H9 (cell line): ENCODE results near the gene CAGE1. TPM values are rescaled to one million over a fixed set of nuclear protein-coding genes. Genes with fewer than 3 reads are reported as not detected.

Experiments used
- DNase-seq: peaks from one replicate; pipeline ENCODE4 v3.0.0-alpha.2; 2017
- H2AFZ ChIP-seq: one replicate; pipeline ENCODE4 v1.6.1; 2013; ENCODE audit warnings: mild to moderate bottlenecking, low read length, control low read depth, moderate library complexity
- H2AK5ac ChIP-seq: 2 replicates; pipeline ENCODE4 v1.6.1; 2013; ENCODE audit warnings: low read length, control low read depth, mixed read lengths; ENCODE audit not compliant: insufficient read length
- H2BK120ac ChIP-seq: one replicate; pipeline ENCODE4 v1.6.1; 2013; ENCODE audit warnings: low read depth, mild to moderate bottlenecking, low read length, control low read depth, inconsistent platforms; ENCODE audit not compliant: poor library complexity, severe bottlenecking
- H2BK12ac ChIP-seq: 2 replicates; pipeline ENCODE4 v1.6.1; 2013; ENCODE audit warnings: low read length, control low read depth, mixed read lengths, low read depth; ENCODE audit not compliant: insufficient read length
- H2BK15ac ChIP-seq: 2 replicates; pipeline ENCODE4 v1.6.1; 2013; ENCODE audit warnings: low read depth, low read length, control low read depth
- H2BK20ac ChIP-seq: one replicate; pipeline ENCODE4 v1.6.1; 2013; ENCODE audit warnings: low read depth, mild to moderate bottlenecking, low read length, control low read depth, inconsistent platforms; ENCODE audit not compliant: poor library complexity, severe bottlenecking
- H2BK5ac ChIP-seq: 2 replicates; pipeline ENCODE4 v1.6.1; 2013; ENCODE audit warnings: low read length, control low read depth, mixed read lengths; ENCODE audit not compliant: insufficient read length
- H3K14ac ChIP-seq: 2 replicates; pipeline ENCODE4 v1.6.1; 2013; ENCODE audit warnings: low read length, control low read depth; ENCODE audit not compliant: insufficient read depth
- H3K18ac ChIP-seq: 2 replicates; pipeline ENCODE4 v1.6.1; 2013; ENCODE audit warnings: low read depth, mild to moderate bottlenecking, mixed read lengths, low read length, control low read depth; ENCODE audit not compliant: insufficient read length
- H3K23ac ChIP-seq: 2 replicates; pipeline ENCODE4 v1.6.1; 2013; ENCODE audit warnings: low read length, control low read depth, mixed read lengths, low read depth; ENCODE audit not compliant: insufficient read length
- H3K23me2 ChIP-seq: 2 replicates; pipeline ENCODE4 v1.6.1; 2013; ENCODE audit warnings: low read depth, mild to moderate bottlenecking, mixed read lengths, low read length, control low read depth; ENCODE audit not compliant: insufficient read length, poor library complexity, severe bottlenecking
- H3K27ac ChIP-seq: 2 replicates; pipeline ENCODE4 v1.5.1; 2013; ENCODE audit warnings: low read length, control low read depth, mixed read lengths, low read depth; ENCODE audit not compliant: insufficient read length
- H3K27me3 ChIP-seq: 2 replicates; pipeline ENCODE4 v1.6.1; 2013; ENCODE audit warnings: low read length, control low read depth, inconsistent platforms; ENCODE audit not compliant: insufficient read depth
- H3K4ac ChIP-seq: 2 replicates; pipeline ENCODE4 v1.6.1; 2013; ENCODE audit warnings: low read depth, mild to moderate bottlenecking, control low read depth, inconsistent platforms, low read length, moderate library complexity
- H3K4me1 ChIP-seq: 2 replicates; pipeline ENCODE4 v1.6.1; 2013; ENCODE audit warnings: low read length, control low read depth, inconsistent platforms; ENCODE audit not compliant: insufficient read depth
- H3K4me2 ChIP-seq: 2 replicates; pipeline ENCODE4 v1.6.1; 2013; ENCODE audit warnings: low read length, control low read depth, mixed read lengths; ENCODE audit not compliant: insufficient read length, insufficient read depth
- H3K56ac ChIP-seq: 2 replicates; pipeline ENCODE4 v1.6.1; 2013; ENCODE audit warnings: low read depth, mild to moderate bottlenecking, mixed read lengths, low read length, control low read depth; ENCODE audit not compliant: insufficient read length
- H3K79me1 ChIP-seq: 2 replicates; pipeline ENCODE4 v1.6.1; 2013; ENCODE audit warnings: low read depth, mild to moderate bottlenecking, moderate library complexity, low read length, control low read depth, inconsistent platforms; ENCODE audit not compliant: insufficient read depth, poor library complexity, severe bottlenecking
- H3K79me2 ChIP-seq: 2 replicates; pipeline ENCODE4 v1.6.1; 2013; ENCODE audit warnings: low read length, control low read depth, inconsistent platforms; ENCODE audit not compliant: insufficient read depth
- H3K9ac ChIP-seq: 2 replicates; pipeline ENCODE4 v1.6.1; 2013; ENCODE audit warnings: low read length, control low read depth, mixed read lengths; ENCODE audit not compliant: insufficient read length; ENCODE audit errors: extremely low read depth
- H3K9me3 ChIP-seq: one replicate; pipeline ENCODE4 v1.6.1; 2013; ENCODE audit warnings: low read depth, low read length, inconsistent platforms; ENCODE audit not compliant: control insufficient read depth
- H3T11ph ChIP-seq: one replicate; pipeline ENCODE4 v1.6.1; 2013; ENCODE audit warnings: mild to moderate bottlenecking, low read length, control low read depth, inconsistent platforms
- H4K20me1 ChIP-seq: one replicate; pipeline ENCODE4 v1.6.1; 2013; ENCODE audit not compliant: control insufficient read depth, insufficient read length, insufficient read depth
- H4K5ac ChIP-seq: 2 replicates; pipeline ENCODE4 v1.6.1; 2013; ENCODE audit warnings: low read depth, mild to moderate bottlenecking, mixed read lengths, low read length, control low read depth; ENCODE audit not compliant: insufficient read length
- H4K8ac ChIP-seq: replicated peaks from 2 replicates; pipeline ENCODE4 v1.6.1; 2013; ENCODE audit warnings: low read length, control low read depth, mixed read lengths, low read depth; ENCODE audit not compliant: insufficient read length
- H4K91ac ChIP-seq: 2 replicates; pipeline ENCODE4 v1.6.1; 2013; ENCODE audit warnings: low read depth, mild to moderate bottlenecking, moderate library complexity, mixed read lengths, low read length, control low read depth; ENCODE audit not compliant: insufficient read length
- H3K27ac Mint-ChIP-seq, 3 experiments: 2 replicates in 2 of 3; 3 replicates in 1 of 3; pipeline ENCODE4 v1.8.0; 2020 to 2021; ENCODE audit warnings: mixed read lengths in 3 of 3, mild to moderate bottlenecking in 1 of 3, moderate library complexity in 1 of 3
- H3K27me3 Mint-ChIP-seq: 2 replicates; pipeline ENCODE4 v1.8.0; 2021; ENCODE audit warnings: low read depth, mild to moderate bottlenecking, moderate library complexity, mixed read lengths
- H3K36me3 Mint-ChIP-seq, 3 experiments: 2 replicates in 2 of 3; 3 replicates in 1 of 3; pipeline ENCODE4 v1.8.0; 2020 to 2021; ENCODE audit warnings: low read depth in 3 of 3, mixed read lengths in 3 of 3; ENCODE audit not compliant: insufficient read depth in 1 of 3
- H3K4me1 Mint-ChIP-seq, 2 experiments: 2 replicates each; pipeline ENCODE4 v1.8.0; 2020; ENCODE audit warnings: mixed read lengths in 2 of 2
- H3K4me3 Mint-ChIP-seq, 2 experiments: 2 replicates in 1 of 2; 3 replicates in 1 of 2; pipeline ENCODE4 v1.8.0; 2020 to 2021; ENCODE audit warnings: mild to moderate bottlenecking in 2 of 2, mixed read lengths in 2 of 2, moderate library complexity in 1 of 2
- H3K9me3 Mint-ChIP-seq, 2 experiments: 2 replicates in 1 of 2; 3 replicates in 1 of 2; pipeline ENCODE4 v1.8.0; 2020; ENCODE audit warnings: mild to moderate bottlenecking in 2 of 2, mixed read lengths in 2 of 2, moderate library complexity in 1 of 2
- CTCF ChIP-seq: fragments of 200-600 bp; sonication (generic); conservative IDR thresholded peaks from 3 replicates; pipeline ENCODE4 v1.8.0; 2021; ENCODE audit warnings: antibody characterized with exemption, mild to moderate bottlenecking
- WGBS: extraction: QIAGEN DNeasy Blood & Tissue Kit; methylation state at CpG from one replicate; pipeline ENCODE4 v1.1.7; 2013; ENCODE audit warnings: missing lambda C conversion rate, low lambda C conversion rate, mixed read lengths; ENCODE audit not compliant: insufficient read length; ENCODE audit errors: extremely low coverage; 5-methylcytosine and 5-hydroxymethylcytosine counted together
- total RNA-seq: library from RNA; stranded (reverse); gene quantifications from 2 replicates; pipeline ENCODE4 v1.2.1, GENCODE V29; 2021

The CAGE1 gene
- total RNA-seq, 1 experiment from 2014 or later: 0.28 TPM

- H2AK5ac ChIP-seq: no peak overlapping the region
- Mint-ChIP-seq H3K4me1 (peaks cover 14 to 17% of the 10 kb centered on the region in 2 experiments), H3K27me3 (no peaks in the 10 kb centered on the region), H3K36me3 (peaks cover 35 to 85% (median 60%) of the 10 kb centered on the region in 3 experiments; a peak in 6 of 7 replicates), H3K27ac (peak overlapping the region in 1 of 3 experiments; percentile 68; a peak in 1 of 7 replicates), H3K9me3 (no peaks in the 10 kb centered on the region), H3K4me3 (no peak overlapping the region)
- H3K23me2 ChIP-seq: no peaks in the 10 kb centered on the region
- no peak overlapping the region for H3K4me2 ChIP-seq
- DNase-seq: no peak
- no peak overlapping the region for H2BK15ac ChIP-seq
- no peaks in the 10 kb centered on the region for H3K79me1 ChIP-seq
- H2BK5ac ChIP-seq: no peak overlapping the region
- H4K20me1 ChIP-seq: no peaks in the 10 kb centered on the region
- no peak overlapping the region for H2BK12ac ChIP-seq
- WGBS: no CpG with 5 or more reads among the region's 6 CpGs
- no peak overlapping the region for H2BK20ac ChIP-seq
- no peak overlapping the region for H3K14ac ChIP-seq
- H3K56ac ChIP-seq: no peak overlapping the region
- no peak overlapping the region for H3T11ph ChIP-seq
- H4K5ac ChIP-seq: no peak overlapping the region
- H3K27me3 ChIP-seq: no peaks in the 10 kb centered on the region
- no peak overlapping the region for H4K91ac ChIP-seq
- H3K9me3 ChIP-seq: no peaks in the 10 kb centered on the region
- TF ChIP-seq CTCF: no peak
- no peak overlapping the region for H3K18ac ChIP-seq
- no peaks in the 10 kb centered on the region for H3K4me1 ChIP-seq
- H3K27ac ChIP-seq: no peak overlapping the region
- no peak overlapping the region for H2BK120ac ChIP-seq
- H3K9ac ChIP-seq: no peak overlapping the region
- H3K79me2 ChIP-seq: no peaks in the 10 kb centered on the region
- no peak overlapping the region for H3K23ac ChIP-seq
- H3K4ac ChIP-seq: no peak overlapping the region
- H2AFZ ChIP-seq: no peak overlapping the region
- H4K8ac ChIP-seq: no peak overlapping the region
These were observed 20.2 kb upstream of the CAGE1 start for GRCh38 chr6:7409740-7410139.
